Stimulated activated CD4-positive, alpha-beta T cell treated with anti-CD3 and anti-CD28 coated beads, Interleukin-2, amount 100 ng/mL, for 48 hours (primary cell): ENCODE data around the gene WDR45B.
"Not testable (repeated sequence)": the region's sequence is repeated elsewhere in the genome, so short reads cannot be mapped to it uniquely, and the experiment has no call there.

Experiments
- DNase-seq, 2 donors: peaks; one replicate each; pipeline ENCODE4 v3.0.0-alpha.2; 2020

WDR45B gene

DNA sequence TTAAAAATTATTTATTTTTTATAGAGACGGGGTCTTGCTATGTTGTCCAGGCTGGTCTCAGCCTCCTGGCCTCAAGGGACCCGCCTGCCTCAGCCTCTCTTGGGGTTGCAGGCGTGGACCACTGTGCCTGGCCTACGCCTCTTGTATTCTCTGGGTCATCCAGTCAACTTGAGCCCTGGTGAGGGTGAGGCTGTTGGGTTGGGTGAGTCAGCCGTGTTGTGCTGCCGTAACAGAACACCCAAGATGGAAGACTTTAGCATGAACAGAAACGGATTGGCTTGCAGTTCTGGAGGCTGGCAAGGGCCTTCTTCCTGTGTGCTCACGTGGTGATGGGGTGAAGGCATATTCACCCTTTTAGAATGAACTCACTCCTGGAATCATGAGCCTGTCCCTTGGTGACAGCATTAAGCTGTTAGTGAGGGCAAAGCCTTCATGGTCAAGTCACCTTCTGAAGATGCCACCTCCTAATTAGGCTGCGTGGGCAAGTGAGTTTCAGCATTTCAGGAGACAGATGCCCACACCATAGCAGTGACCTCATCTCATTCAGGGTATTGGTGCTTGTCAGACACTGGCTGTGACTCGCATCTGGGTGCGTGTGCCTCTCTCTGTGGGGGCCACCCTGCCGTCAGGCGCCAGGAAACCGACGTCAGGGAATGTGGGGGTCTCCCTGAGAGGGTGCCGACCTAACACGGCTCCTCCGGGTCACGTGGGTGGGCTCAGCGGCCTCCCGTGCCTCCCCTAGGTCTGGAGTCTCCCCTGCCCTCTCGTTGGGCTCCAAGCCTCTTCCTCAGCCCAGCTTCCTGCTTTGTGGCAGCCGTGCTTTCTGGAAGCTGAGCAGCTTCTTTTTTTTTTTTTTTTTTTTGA is 49.8 kb downstream of the WDR45B start:
- no peak for DNase-seq

DNA sequence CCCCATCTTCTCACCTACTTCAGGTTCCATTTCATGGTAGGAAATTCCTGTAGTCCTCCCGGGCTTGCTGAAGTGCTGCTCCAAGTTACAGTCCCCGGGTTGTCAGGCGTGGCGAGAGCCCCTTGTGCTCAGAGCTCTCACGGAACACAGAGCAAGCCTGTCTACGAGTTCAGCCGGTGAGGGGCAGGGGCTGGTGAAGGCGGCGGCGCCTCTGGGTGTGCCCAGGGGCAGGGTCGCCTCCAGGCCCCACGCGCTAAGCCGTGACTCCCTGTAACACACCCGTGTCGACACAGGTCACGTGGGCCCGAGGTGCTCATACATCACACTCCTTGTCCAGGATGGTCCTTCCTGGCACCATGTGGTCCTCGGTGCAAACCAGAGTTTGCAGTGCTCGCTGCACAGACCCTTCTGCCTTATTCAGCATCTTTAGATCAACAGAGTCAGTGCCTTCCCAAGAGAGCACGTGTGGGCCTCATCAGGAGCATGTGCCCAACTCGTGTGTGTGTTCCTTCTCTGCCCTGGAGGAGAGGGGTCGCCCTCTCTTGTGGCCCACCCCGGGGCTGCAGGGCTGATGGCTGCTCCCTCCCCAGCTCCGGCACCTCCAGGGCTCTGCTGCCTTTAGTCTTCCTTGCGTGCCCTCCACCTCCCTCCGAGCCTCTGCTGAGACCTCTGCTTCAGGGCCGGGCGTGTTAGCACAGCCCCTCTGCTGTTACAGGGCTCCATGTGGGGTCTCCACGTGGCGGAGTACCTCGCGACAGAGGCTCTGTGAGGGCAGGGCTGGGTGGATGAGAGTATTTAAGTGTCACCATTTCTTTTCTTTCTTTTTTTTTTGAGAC is 51.2 kb downstream of the WDR45B start:
- no peak for DNase-seq

GRCh38 chr17:82596296-82596695 is 51.9 kb downstream of the WDR45B start:
- DNase-seq, result no peak

- no peak for DNase-seq
Measured at GRCh38 chr17:82595893-82596292, 52.4 kb downstream of the WDR45B start.

GRCh38 chr17:82594571-82594970 is 53.7 kb downstream of the WDR45B start:
- DNase-seq, result no peak

- no peak for DNase-seq
Measured at GRCh38 chr17:82593590-82594087, 54.6 kb downstream of the WDR45B start.

DNA sequence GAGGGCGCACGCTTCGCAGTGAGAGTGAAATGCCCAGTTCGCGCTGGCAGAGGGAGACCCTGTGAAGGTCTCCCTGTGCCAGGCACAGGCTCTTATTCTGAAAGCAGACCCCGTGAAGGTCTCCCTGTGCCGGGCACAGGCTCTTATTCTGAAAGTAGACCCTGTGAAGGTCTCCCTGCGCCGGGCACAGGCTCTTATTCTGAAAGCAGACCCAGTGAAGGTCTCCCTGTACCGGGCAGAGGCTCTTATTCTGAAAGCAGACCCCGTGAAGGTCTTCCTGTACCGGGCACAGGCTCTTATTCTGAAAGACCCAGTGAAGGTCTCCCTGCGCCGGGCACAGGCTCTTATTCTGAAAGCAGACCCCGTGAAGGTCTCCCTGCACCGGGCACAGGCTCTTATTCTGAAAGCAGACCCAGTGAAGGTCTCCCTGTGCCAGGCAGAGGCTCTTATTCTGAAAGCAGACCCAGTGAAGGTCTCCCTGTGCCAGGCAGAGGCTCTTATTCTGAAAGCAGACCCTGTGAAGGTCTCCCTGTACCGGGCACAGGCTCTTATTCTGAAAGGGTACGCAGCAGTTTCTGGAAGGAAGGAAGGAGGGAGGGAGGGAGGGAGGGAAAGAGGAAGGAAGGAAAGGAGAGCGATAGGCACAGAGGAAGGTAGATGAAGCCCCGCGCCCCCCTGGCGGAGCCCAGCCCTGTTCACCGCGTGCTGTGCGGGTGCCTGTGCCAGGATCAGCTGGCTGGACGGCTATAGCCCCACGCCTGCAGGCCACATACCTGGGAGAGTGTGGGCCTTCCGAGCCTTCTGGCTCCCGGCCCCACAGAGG is 55.3 kb downstream of the WDR45B start:
- peak; percentile 29 to 32 for DNase-seq

DNA sequence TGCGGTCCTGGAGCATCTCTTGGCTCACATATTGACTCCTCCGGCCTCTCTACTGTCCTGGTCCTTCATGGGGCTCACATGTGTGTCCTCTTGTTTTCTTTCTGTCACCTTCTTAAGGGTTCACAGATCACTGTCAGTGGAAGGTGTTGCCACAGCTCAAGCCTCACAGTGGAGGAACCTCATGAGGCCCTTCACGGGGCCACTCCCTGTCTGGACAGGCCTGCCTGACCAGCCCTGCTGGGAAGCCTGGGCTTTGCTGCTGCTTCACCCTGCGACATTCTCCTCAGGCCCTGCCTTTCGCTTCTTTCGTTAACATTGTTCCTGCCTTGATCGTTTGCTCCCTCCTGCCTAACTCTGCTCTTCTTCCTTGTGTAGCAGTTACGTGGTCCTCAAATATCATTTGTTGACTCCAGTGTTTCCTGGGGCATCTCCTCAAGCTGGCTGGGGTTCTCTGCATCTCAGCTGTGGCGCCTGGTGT is 55.9 kb downstream of the WDR45B start:
- no peak for DNase-seq

- no peak for DNase-seq
Measured at GRCh38 chr17:82590881-82591539, 57.2 kb downstream of the WDR45B start.

DNA sequence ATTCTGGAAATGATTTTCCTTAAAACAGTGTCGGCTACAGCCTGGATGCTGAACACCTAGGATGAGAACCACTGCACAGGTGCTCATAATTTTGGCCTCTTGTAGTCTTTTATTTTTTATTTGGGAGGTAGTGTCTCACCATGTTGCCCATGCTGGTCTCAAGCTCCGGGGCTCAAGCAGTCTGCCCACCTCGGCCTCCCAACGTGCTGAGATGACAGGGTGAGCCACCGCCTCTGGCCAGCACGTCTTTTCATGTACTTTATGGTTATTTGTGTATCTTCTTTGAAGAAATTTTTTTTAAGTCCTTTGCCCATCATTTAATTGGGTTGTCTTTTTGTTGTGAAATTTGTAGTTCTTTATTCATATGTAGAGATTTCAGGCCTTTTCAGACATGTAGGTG is 58.0 kb downstream of the WDR45B start:
- DNase-seq, result no peak

DNA sequence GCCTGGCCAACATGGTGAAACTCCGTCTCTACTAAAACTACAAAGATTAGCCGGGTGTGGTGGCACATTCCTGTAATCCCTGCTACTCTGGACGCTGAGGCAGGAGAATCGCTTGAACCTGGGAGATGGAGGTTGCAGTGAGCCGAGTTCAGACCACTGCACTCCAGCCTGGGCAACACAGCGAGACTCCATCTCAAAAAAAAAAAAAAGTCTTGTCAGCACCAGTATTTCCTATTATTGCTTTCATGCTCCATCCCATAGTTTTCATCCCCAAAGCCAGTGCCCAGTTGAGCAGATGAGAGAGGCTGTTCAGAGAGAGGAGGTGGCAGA is 58.4 kb downstream of the WDR45B start:
- no peak for DNase-seq

GRCh38 chr17:82588266-82589175 is 59.7 kb downstream of the WDR45B start:
- DNase-seq, result no peak

DNA sequence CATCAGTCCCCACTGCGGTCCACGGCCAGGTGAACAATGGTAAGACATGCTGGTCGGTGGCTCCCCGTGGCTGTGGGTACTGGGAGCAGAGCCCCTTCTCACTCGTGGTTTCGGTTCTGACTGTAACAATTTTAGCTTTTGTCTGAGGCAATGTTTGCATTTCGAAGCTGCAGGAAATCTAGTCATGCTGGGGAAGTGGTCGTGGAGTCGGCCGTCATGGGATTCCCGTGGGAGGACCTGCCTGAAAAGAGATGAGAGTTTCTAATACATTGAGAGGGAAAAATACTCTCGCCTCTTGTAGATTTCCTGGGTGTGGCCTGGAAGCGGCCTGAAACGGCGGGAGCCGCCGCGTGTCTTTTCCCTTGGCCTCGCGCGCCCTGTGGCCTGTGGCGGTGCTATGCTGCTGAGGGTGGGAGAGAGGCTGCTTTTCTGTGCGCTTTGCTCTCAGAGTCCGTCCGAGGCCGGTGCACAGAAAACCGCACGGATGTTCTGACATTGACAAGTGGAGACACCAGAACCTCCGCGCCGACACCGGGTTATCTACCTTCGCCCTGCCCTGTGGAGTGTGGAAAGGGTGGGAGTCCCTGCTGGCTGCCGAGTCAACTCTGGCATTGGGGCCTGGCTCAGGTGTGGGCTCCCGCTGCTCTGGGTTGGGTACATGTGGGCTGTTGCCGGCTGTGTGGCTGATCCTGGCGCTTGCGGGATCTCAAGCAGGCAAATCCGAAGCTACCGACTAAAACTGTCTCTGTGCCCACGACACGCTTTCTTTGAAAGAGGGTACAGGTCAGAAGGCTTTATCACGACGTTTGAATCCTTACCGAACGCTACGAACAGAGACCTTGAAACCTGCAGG is 60.8 kb downstream of the WDR45B start:
- no peak for DNase-seq

DNA sequence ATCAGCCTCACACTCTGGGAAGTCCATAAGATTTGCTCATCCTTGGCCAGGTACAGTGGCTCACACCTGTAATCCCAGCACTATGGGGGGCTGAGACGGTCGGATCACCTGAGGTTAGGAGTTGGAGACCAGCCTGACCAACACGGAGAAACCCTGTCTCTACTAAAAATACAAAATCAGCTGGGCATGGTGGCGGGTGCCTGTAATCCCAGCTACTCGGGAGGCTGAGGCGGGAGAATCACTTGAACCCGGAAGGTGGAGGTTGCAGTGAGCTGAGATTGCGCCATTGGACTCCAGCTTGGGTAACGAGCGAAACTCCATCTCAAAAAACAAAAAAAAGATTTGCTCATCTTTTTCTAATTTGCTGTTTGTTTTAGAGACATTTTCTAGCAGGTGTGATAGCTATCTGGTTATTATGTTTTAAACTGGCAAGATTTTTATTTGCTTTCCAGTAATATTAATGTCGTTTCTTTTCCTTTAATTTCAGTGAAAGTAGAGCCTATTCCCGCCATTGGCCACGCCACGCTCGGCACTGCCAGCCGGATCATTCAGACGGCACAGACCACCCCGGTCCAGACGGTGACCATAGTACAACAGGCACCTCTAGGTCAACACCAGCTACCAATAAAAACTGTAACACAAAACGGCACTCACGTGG is 61.5 kb downstream of the WDR45B start:
- no peak for DNase-seq

DNA sequence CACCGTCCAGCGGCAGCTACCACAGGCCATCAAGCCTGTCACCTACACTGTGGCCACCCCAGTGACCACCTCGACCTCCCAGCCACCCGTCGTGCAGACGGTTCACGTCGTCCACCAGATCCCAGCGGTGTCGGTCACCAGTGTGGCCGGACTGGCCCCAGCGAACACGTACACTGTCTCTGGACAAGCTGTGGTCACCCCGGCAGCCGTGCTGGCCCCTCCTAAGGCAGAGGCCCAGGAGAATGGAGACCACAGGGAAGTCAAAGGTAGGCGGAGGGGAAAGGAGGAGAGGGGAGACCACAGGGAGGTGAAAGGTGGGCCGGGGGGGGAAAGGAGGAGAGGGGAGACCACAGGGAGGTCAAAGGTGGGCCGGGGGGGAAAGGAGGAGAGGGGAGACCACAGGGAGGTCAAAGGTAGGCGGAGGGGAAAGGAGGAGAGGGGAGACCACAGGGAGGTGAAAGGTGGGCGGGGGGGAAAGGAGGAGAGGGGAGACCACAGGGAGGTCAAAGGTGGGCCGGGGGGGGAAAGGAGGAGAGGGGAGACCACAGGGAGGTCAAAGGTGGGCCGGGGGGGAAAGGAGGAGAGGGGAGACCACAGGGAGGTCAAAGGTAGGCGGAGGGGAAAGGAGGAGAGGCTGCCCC is 62.2 kb downstream of the WDR45B start:
- DNase-seq, result peak in 1 of 2 donors; percentile 25

DNA sequence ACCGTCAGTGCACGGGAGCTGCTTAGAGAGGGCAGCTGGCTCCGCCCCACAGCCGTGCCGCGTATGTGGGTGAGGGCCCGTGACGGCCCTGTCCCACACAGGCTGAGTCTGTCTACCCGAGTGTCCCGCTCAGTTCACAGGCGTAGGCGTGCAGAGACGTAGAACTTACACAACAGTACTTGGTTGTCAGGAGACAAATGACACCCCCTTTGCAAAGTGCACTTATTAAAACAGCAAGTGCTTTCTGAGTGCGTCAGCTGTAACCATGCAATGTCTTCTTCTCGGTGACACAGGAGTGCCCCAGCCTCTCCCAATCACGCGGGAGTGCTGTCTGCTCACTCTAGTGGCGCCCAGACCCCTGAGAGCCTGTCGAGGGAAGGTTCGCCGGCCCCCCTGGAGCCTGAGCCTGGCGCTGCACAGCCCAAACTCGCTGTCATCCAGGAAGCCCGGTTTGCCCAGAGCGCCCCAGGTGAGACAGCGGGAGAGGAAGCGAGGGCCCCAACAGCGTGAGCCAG is 64.5 kb downstream of the WDR45B start:
- peak in 1 of 2 donors; percentile 54 for DNase-seq

GRCh38 chr17:82582709-82583108 is 65.5 kb downstream of the WDR45B start:
- no peak for DNase-seq

GRCh38 chr17:82582213-82582612 is 66.0 kb downstream of the WDR45B start:
- DNase-seq, result no peak

DNA sequence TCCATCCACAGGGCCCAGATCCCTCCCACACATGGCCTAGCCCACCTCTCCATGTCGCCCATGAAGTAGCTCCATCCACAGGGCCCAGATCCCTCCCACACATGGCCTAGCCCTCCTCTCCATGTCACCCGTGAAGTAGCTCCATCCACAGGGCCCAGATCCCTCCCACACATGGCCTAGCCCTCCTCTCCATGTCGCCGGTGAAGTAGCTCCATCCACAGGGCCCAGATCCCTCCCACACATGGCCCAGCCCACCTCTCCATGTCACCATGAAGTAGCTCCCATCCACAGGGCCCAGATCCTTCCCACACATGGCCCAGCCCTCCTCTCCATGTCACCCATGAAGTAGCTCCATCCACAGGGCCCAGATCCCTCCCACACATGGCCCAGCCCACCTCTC is 68.3 kb downstream of the WDR45B start:
- DNase-seq, result not testable (repeated sequence)
